Parathyroid adenoma (tissue), 2 donors: ENCODE results near the gene FUT7.

Source experiments
- H2AFZ ChIP-seq: fragments of 300-600 bp; sonication (generic); one replicate; pipeline ENCODE4 v1.7.0; 2017; ENCODE audit warnings: antibody characterized with exemption, mild to moderate bottlenecking
- H3K27ac ChIP-seq: fragments of 300-600 bp; sonication (generic); one replicate; pipeline ENCODE4 v1.7.0; 2017
- H3K27me3 ChIP-seq: fragments of 300-600 bp; sonication (generic); one replicate; pipeline ENCODE4 v1.7.0; 2017; ENCODE audit warnings: low read length; ENCODE audit not compliant: control insufficient read depth, insufficient read depth
- H3K36me3 ChIP-seq: fragments of 300-600 bp; sonication (generic); one replicate; pipeline ENCODE4 v1.7.0; 2017; ENCODE audit warnings: low read length; ENCODE audit not compliant: control insufficient read depth, insufficient read depth
- H3K4me1 ChIP-seq: fragments of 300-600 bp; sonication (generic); one replicate; pipeline ENCODE4 v1.7.0; 2017; ENCODE audit warnings: control low read depth
- H3K4me2 ChIP-seq: fragments of 300-600 bp; sonication (generic); one replicate; pipeline ENCODE4 v1.7.0; 2017; ENCODE audit warnings: low read length
- H3K4me3 ChIP-seq: fragments of 300-600 bp; sonication (generic); one replicate; pipeline ENCODE4 v1.7.0; 2017; ENCODE audit warnings: low read depth, low read length
- H3K79me2 ChIP-seq: fragments of 300-600 bp; sonication (generic); one replicate; pipeline ENCODE4 v1.7.0; 2017; ENCODE audit warnings: control low read depth
- H3K9ac ChIP-seq: fragments of 300-600 bp; sonication (generic); one replicate; pipeline ENCODE4 v1.7.0; 2017; ENCODE audit warnings: mild to moderate bottlenecking
- H3K9me3 ChIP-seq: fragments of 300-600 bp; sonication (generic); one replicate; pipeline ENCODE4 v1.7.0; 2017; ENCODE audit warnings: low read length; ENCODE audit not compliant: control insufficient read depth
- TF ChIP-seq, protein P1 (sequence below): fragments of 300-600 bp; sonication (generic); IDR thresholded peaks from one replicate; pipeline ENCODE4 v1.7.0; 2017; ENCODE audit warnings: antibody characterized with exemption, mild to moderate bottlenecking
- donor health status: primary hyperparathyroidism.

The FUT7 gene

DNA sequence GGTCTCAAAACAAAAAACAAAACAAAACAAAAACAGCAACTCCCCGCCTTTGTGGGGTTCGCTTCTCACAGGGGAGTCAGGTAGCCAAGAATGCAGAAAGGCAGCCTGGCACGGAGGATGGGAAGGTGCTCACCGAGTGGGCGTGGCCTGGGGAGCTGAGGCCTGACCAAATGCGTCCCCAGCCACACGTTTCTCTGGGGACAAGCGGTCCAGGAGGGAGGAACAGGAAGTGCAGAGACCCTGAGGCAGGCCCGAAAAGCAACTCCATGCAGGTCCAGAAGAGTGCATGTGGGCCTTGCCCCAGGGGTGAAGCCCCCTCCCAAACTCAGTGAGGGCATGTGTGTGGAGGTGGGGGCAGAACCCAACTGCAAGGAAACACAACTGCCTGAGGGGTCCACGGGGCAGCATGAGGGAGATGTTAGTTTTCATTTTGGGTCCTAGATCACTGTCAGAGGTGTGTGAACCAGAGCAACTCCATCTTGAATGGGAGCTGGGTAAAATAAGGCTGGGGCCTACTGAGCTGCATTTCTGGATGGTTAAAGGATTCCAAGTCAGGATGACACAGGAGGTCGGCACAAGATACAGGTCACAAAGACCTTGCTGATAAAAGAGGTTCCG, 42.9 kb upstream of the FUT7 start:
- H3K79me2 ChIP-seq: no peaks in the 10 kb centered on the region
- H3K9ac ChIP-seq: no peak overlapping the region
- H3K27me3 ChIP-seq: no peaks in the 10 kb centered on the region
- H3K4me2 ChIP-seq: no peak overlapping the region
- H3K9me3 ChIP-seq: no peaks in the 10 kb centered on the region
- H3K27ac ChIP-seq: no peak overlapping the region
- H2AFZ ChIP-seq: no peak overlapping the region
- no peak overlapping the region for H3K4me3 ChIP-seq
- no peaks in the 10 kb centered on the region for H3K36me3 ChIP-seq
- TF ChIP-seq, protein P1, sequence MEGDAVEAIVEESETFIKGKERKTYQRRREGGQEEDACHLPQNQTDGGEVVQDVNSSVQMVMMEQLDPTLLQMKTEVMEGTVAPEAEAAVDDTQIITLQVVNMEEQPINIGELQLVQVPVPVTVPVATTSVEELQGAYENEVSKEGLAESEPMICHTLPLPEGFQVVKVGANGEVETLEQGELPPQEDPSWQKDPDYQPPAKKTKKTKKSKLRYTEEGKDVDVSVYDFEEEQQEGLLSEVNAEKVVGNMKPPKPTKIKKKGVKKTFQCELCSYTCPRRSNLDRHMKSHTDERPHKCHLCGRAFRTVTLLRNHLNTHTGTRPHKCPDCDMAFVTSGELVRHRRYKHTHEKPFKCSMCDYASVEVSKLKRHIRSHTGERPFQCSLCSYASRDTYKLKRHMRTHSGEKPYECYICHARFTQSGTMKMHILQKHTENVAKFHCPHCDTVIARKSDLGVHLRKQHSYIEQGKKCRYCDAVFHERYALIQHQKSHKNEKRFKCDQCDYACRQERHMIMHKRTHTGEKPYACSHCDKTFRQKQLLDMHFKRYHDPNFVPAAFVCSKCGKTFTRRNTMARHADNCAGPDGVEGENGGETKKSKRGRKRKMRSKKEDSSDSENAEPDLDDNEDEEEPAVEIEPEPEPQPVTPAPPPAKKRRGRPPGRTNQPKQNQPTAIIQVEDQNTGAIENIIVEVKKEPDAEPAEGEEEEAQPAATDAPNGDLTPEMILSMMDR: no peak
- peaks cover 2% of the 10 kb centered on the region for H3K4me1 ChIP-seq

DNA sequence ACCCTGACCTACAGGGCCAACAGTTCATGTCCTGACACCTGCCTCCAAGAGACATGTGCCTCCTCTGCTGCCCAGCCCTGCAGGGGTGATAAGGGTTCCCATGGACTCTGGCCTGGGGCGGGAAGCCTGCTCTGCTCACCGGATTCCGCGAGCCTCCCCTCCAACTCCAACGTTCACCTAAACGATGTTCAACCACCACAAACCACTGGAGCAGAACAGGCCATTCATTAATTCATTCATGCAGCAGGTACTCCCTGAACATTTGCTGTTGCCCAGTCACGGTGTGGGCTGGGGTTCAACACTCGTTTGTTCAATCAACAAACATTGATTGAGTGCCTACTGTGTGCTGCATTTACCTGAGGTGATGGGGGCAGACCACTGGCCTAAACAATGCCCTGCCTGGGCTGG, 42.1 kb upstream of the FUT7 start:
- no peak overlapping the region for H3K9ac ChIP-seq
- no peak overlapping the region for H3K27ac ChIP-seq
- no peaks in the 10 kb centered on the region for H3K36me3 ChIP-seq
- H3K4me3 ChIP-seq: no peak overlapping the region
- TF ChIP-seq, protein P1: no peak
- peaks cover 2% of the 10 kb centered on the region for H3K4me1 ChIP-seq
- no peaks in the 10 kb centered on the region for H3K79me2 ChIP-seq
- H3K4me2 ChIP-seq: no peak overlapping the region
- H3K27me3 ChIP-seq: no peaks in the 10 kb centered on the region
- no peak overlapping the region for H2AFZ ChIP-seq
- H3K9me3 ChIP-seq: no peaks in the 10 kb centered on the region

DNA sequence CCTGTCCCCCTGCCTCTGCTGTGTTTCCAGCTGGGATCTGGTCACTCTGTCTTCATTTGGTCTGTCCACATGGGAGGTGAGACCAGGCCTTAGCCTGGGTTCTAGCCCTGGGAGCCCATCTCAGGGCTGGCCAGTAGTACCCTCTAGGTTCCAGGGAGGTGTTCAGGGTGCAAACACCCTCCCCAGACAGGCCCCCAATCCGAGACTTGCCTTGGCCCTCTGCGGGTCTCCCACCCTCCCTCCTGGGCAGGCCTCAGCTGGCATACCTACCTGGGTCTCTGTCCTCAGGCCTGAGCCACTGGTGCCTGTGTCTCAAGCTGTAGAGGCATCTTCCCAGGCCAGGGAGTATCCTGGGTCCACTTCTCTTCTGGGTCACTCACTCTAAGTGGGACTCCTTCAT, 39.4 kb upstream of the FUT7 start:
- no peaks in the 10 kb centered on the region for H3K27me3 ChIP-seq
- no peaks in the 10 kb centered on the region for H3K9me3 ChIP-seq
- H3K4me2 ChIP-seq: peak overlapping the region; percentile 83
- H3K9ac ChIP-seq: no peak overlapping the region
- H3K79me2 ChIP-seq: no peaks in the 10 kb centered on the region
- TF ChIP-seq, protein P1: no peak
- H2AFZ ChIP-seq: peak overlapping the region; percentile 75
- H3K4me1 ChIP-seq: peaks cover 2% of the 10 kb centered on the region
- H3K4me3 ChIP-seq: no peak overlapping the region
- H3K36me3 ChIP-seq: no peaks in the 10 kb centered on the region
- H3K27ac ChIP-seq: peak overlapping the region; percentile 68

DNA sequence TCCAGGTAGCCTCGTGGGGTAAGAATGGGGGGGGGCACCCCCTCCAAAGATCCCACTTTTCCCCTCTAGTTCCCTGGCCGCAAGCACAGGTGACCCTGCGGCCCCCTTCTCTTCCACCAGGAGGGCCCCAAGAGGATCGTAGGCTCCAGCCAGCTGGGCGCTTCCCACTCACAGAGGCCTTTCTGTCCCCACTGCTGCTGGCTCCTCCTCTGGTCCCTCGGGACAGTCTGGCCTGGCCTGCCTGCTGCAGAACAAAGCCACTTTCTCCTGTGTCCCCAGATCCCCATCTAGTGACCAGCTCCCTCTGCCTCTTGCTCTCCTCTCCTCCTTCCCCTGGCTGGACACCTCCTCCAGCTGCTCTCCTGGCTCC, 39.0 kb upstream of the FUT7 start:
- no peak overlapping the region for H3K9ac ChIP-seq
- H2AFZ ChIP-seq: peak overlapping the region; percentile 75
- no peaks in the 10 kb centered on the region for H3K9me3 ChIP-seq
- H3K36me3 ChIP-seq: no peaks in the 10 kb centered on the region
- peak overlapping the region; percentile 83 for H3K4me2 ChIP-seq
- H3K4me3 ChIP-seq: peak overlapping the region; percentile 56
- no peaks in the 10 kb centered on the region for H3K27me3 ChIP-seq
- H3K27ac ChIP-seq: peak overlapping the region; percentile 68
- no peaks in the 10 kb centered on the region for H3K79me2 ChIP-seq
- H3K4me1 ChIP-seq: peaks cover 2% of the 10 kb centered on the region
- TF ChIP-seq, protein P1: no peak
